HUES64 (cell line): ENCODE measurements around the gene SLC7A14.

Experiments
- H3K27ac ChIP-seq: 2 replicates; pipeline ENCODE4 v1.7.0; 2013; ENCODE audit warnings: low read depth, low read length, inconsistent platforms
- H3K27me3 ChIP-seq: 2 replicates; pipeline ENCODE4 v1.6.1; 2013; ENCODE audit warnings: mild to moderate bottlenecking, low read length; ENCODE audit not compliant: insufficient read depth
- H3K36me3 ChIP-seq: 2 replicates; pipeline ENCODE4 v1.6.1; 2013; ENCODE audit warnings: mild to moderate bottlenecking, low read length; ENCODE audit not compliant: insufficient read depth
- H3K4me1 ChIP-seq: 2 replicates; pipeline ENCODE4 v1.6.1; 2013; ENCODE audit warnings: mild to moderate bottlenecking, low read length, moderate library complexity; ENCODE audit not compliant: insufficient read depth
- H3K4me3 ChIP-seq: 2 replicates; pipeline ENCODE4 v1.5.1; 2013; ENCODE audit warnings: mild to moderate bottlenecking, low read length, moderate library complexity
- H3K9ac ChIP-seq: 2 replicates; pipeline ENCODE4 v1.6.1; 2013; ENCODE audit warnings: mild to moderate bottlenecking, low read depth, low read length
- H3K9me3 ChIP-seq: 2 replicates; pipeline ENCODE4 v1.6.1; 2013; ENCODE audit warnings: low read depth, low read length; ENCODE audit not compliant: insufficient read depth
- WGBS: fragments of 150-250, 120-280 bp; methylation state at CpG from one replicate; pipeline ENCODE4 v1.1.7; 2013; ENCODE audit warnings: missing lambda C conversion rate; 5-methylcytosine and 5-hydroxymethylcytosine counted together

Gene SLC7A14

DNA sequence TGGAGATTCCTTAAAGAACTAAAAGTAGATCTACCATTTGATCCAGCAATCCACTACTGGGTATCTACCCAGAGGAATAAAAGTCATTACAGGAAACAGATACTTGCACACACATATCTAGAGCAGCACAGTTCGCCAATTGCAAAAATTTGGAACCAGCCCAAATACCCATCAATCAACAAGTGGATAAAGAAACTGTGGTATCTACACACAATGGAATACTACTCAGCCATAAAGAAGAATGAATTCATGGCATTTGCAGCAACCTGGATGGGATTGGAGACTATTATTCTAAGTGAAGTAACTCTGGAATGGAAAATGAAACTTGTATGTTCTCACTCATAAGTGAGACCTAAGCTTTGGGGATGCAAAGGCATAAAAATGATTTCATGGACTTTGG is 23.8 kb downstream of the SLC7A14 start:
- H3K9me3 ChIP-seq: no peaks in the 10 kb centered on the region
- H3K4me1 ChIP-seq: no peaks in the 10 kb centered on the region
- H3K36me3 ChIP-seq: no peaks in the 10 kb centered on the region
- WGBS: 100% methylated on average over 1 of the region's 1 CpG
- H3K9ac ChIP-seq: no peak overlapping the region
- H3K4me3 ChIP-seq: no peak overlapping the region
- H3K27me3 ChIP-seq: no peaks in the 10 kb centered on the region
- no peak overlapping the region for H3K27ac ChIP-seq

DNA sequence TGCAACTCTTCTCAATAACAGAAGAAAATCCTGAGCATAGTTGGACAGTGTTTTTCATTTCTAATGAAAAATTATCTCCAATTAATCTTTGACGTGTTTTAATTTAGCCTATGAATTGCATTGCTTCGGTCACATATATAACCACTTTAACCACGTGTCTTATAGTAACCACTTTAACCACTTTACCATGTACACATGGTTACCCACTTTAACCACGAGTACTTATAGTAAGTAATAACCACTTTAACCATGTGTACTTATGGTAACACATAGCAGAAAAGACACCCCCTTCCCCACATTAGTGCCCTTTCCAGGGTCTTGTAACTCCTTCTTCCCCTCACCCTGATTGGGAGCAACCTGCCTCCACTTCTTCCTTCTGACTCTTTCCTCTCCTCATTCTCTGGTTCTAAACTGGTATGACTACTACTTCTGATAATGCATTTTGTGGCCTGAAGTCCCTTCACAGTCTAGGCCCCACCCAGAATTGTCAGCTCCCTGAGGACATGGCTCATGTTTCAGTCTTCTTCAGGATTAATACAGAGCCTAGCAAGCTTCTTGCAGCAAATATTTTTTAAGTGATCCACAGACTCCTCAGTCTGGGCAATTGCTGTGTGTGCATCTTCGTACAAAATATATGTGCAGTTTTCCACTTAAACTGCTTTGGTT is 25.0 kb downstream of the SLC7A14 start:
- H3K27me3 ChIP-seq: no peaks in the 10 kb centered on the region
- H3K4me1 ChIP-seq: no peaks in the 10 kb centered on the region
- whole genome bisulfite sequencing: 96% methylated on average over 5 of the region's 5 CpGs
- no peaks in the 10 kb centered on the region for H3K36me3 ChIP-seq
- no peak overlapping the region for H3K27ac ChIP-seq
- H3K9me3 ChIP-seq: no peaks in the 10 kb centered on the region
- H3K9ac ChIP-seq: no peak overlapping the region
- no peak overlapping the region for H3K4me3 ChIP-seq

DNA sequence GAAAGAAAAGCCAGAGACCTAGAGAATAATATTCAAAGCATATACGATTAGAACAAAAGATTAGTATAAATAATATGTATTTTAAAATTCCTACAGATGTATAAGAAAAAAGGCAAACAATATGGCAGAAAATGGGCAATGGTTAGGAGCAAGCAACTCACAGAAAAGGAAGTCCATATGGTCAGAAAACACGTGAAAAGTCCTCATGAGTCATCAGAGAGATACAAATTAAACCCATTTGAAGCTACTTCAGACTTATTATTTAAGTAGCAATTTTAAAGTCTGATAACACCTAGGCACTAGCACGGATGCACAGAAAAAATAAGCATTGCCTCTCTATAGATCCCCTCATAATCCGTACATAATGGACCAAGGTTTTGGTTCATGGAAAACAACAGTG is 25.6 kb downstream of the SLC7A14 start:
- H3K4me1 ChIP-seq: no peaks in the 10 kb centered on the region
- H3K9ac ChIP-seq: no peak overlapping the region
- H3K9me3 ChIP-seq: no peaks in the 10 kb centered on the region
- no peak overlapping the region for H3K4me3 ChIP-seq
- WGBS: 89% methylated on average over 3 of the region's 4 CpGs
- no peak overlapping the region for H3K27ac ChIP-seq
- no peaks in the 10 kb centered on the region for H3K27me3 ChIP-seq
- H3K36me3 ChIP-seq: no peaks in the 10 kb centered on the region

DNA sequence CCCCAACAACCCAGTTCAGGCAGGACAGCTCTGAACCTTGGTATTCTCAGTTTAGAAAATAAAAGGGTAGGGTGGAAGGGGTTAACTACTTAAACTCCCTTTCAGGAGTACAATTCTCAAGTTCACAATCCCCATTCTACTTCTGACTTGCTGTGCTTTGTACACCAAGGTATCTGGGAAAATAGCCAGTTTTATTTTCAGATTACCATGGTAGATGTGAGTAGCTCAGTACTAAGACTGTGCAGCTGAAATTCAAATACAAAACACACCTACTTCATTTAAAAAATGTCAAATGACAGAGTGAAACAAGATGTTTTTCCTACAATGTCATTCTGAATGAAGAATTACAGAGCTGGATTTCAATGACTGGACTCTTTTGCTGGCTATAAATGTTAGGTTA is 27.4 kb downstream of the SLC7A14 start:
- H3K27me3 ChIP-seq: no peaks in the 10 kb centered on the region
- no peaks in the 10 kb centered on the region for H3K9me3 ChIP-seq
- H3K4me3 ChIP-seq: no peak overlapping the region
- H3K36me3 ChIP-seq: no peaks in the 10 kb centered on the region
- H3K4me1 ChIP-seq: no peaks in the 10 kb centered on the region
- H3K27ac ChIP-seq: no peak overlapping the region
- H3K9ac ChIP-seq: no peak overlapping the region

- Histone ChIP-seq H3K9ac (no peak overlapping the region), H3K27ac (no peak overlapping the region), H3K36me3 (no peaks in the 10 kb centered on the region), H3K4me1 (no peaks in the 10 kb centered on the region), H3K27me3 (no peaks in the 10 kb centered on the region), H3K9me3 (no peaks in the 10 kb centered on the region), H3K4me3 (no peak overlapping the region)
- WGBS: 91% methylated on average over 1 of the region's 1 CpG
Observed at GRCh38 chr3:170555329-170555728, 30.5 kb downstream of the SLC7A14 start.

GRCh38 chr3:170553788-170554757 is 31.8 kb downstream of the SLC7A14 start:
- Histone ChIP-seq H3K4me1 (no peaks in the 10 kb centered on the region), H3K36me3 (no peaks in the 10 kb centered on the region), H3K4me3 (no peak overlapping the region), H3K27me3 (no peaks in the 10 kb centered on the region), H3K27ac (no peak overlapping the region), H3K9me3 (no peaks in the 10 kb centered on the region), H3K9ac (no peak overlapping the region)
- 87% methylated on average over 2 of the region's 4 CpGs for WGBS

DNA sequence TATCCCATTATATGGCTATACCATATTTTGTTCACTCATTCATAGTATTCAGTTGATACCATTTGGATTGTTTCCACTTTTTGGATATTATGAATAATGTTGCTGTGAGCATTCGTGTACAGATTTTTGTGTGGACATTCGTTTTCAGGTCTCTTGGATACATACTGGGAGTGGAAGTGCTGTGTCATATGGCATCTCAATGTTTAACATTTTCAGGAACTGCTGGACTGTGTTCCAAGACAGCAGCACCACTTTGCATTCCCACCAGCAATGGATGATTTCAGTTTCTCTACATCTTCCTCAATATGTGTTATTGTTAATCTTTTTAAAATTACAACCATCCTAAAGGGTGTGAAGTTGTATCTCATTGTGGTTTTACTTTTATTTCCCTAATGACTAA is 34.6 kb downstream of the SLC7A14 start:
- WGBS: 94% methylated on average over 2 of the region's 2 CpGs
- H3K9me3 ChIP-seq: no peaks in the 10 kb centered on the region
- no peaks in the 10 kb centered on the region for H3K27me3 ChIP-seq
- no peak overlapping the region for H3K9ac ChIP-seq
- H3K4me1 ChIP-seq: no peaks in the 10 kb centered on the region
- no peaks in the 10 kb centered on the region for H3K36me3 ChIP-seq
- H3K4me3 ChIP-seq: no peak overlapping the region
- H3K27ac ChIP-seq: no peak overlapping the region

- no peaks in the 10 kb centered on the region for H3K27me3 ChIP-seq
- H3K4me3 ChIP-seq: no peak overlapping the region
- H3K36me3 ChIP-seq: no peaks in the 10 kb centered on the region
- 93% methylated on average over 2 of the region's 3 CpGs for WGBS
- no peaks in the 10 kb centered on the region for H3K4me1 ChIP-seq
- no peaks in the 10 kb centered on the region for H3K9me3 ChIP-seq
- no peak overlapping the region for H3K27ac ChIP-seq
- no peak overlapping the region for H3K9ac ChIP-seq
Observed at GRCh38 chr3:170542704-170543103, 43.2 kb downstream of the SLC7A14 start.

DNA sequence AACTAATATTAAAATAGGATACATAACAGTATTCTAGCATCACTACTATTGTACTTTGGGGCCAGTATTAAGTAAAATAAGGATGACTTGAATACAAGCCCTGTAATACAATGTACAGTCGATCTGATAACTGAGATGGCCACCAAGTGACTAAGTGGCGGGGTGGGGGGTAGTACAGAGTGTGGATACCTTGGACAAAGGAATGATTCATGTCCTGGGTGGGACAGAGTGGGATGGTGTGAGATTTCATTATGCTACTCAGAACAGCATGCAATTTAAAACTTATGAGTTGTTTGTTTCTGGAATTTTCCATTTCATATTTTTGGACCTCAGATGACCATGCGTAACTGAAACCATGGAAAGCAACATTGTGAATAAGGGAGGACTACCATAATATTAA is 46.0 kb downstream of the SLC7A14 start:
- Histone ChIP-seq H3K9me3 (no peaks in the 10 kb centered on the region), H3K9ac (no peak overlapping the region), H3K4me1 (no peaks in the 10 kb centered on the region), H3K36me3 (no peaks in the 10 kb centered on the region), H3K4me3 (no peak overlapping the region), H3K27ac (no peak overlapping the region), H3K27me3 (no peaks in the 10 kb centered on the region)
- WGBS: 97% methylated on average over 3 of the region's 3 CpGs

DNA sequence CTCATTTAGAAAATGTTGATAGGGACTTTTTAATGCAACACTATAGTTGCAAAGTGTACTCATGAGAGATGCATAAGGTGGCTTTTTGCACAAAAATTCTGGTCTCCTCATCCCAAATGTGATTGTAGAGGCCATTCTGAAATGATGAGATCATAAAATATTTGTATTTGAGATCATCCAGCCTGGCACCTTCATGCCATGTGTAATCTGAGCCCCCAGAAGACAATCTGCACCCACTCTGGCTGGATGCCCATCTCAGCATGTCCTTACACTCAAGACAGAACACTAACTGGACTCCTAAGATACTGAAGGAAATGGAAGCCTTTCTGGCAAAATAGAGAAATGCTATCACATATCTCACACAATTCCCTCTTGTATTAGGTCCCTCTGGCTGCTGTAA is 49.2 kb downstream of the SLC7A14 start:
- Histone ChIP-seq H3K4me3 (no peak overlapping the region), H3K27ac (no peak overlapping the region)

GRCh38 chr3:170534227-170534626 is 51.6 kb downstream of the SLC7A14 start:
- H3K4me3 ChIP-seq: no peak overlapping the region
- H3K36me3 ChIP-seq: no peaks in the 10 kb centered on the region
- WGBS: 92% methylated on average over 3 of the region's 3 CpGs
- H3K9me3 ChIP-seq: no peaks in the 10 kb centered on the region
- H3K4me1 ChIP-seq: no peaks in the 10 kb centered on the region
- H3K9ac ChIP-seq: no peak overlapping the region
- H3K27me3 ChIP-seq: no peaks in the 10 kb centered on the region
- H3K27ac ChIP-seq: no peak overlapping the region

More for the DNA sequence above, 49.2 kb downstream of the SLC7A14 start:
- no peaks in the 10 kb centered on the region for H3K4me1 ChIP-seq
- no peaks in the 10 kb centered on the region for H3K36me3 ChIP-seq
- H3K27me3 ChIP-seq: no peaks in the 10 kb centered on the region
- no peak overlapping the region for H3K9ac ChIP-seq
- no peaks in the 10 kb centered on the region for H3K9me3 ChIP-seq
